ENCODE measurements around the gene RNF20.

Gene RNF20

DNA sequence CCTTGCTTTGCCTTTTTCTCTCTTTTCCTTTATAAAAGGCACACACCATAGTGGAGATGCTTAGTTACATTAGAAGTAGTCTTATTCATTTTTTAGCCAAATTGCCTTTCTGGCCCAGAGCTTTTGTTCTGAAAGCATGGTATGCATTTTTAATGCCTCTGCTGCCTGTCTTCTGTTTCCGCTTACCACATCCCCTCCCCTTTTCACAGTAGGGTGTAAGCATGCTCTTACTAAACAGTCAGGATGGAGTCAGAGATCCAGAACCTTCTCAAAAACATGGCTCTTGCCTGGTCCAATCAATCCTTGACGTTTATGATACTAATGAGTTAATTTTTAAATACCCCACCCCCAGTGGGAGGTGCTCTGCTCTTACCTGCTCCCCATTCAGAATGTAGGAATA is 38.7 kb downstream of the RNF20 start:
- DNase-seq (ENCODE audit: low spot score) = no peak
- in situ Hi-C loops (cut with MboI; ENCODE audit: low sequenced_read_pairs, unreplicated experiment) = no loop called here
- TF ChIP-seq, protein P1, sequence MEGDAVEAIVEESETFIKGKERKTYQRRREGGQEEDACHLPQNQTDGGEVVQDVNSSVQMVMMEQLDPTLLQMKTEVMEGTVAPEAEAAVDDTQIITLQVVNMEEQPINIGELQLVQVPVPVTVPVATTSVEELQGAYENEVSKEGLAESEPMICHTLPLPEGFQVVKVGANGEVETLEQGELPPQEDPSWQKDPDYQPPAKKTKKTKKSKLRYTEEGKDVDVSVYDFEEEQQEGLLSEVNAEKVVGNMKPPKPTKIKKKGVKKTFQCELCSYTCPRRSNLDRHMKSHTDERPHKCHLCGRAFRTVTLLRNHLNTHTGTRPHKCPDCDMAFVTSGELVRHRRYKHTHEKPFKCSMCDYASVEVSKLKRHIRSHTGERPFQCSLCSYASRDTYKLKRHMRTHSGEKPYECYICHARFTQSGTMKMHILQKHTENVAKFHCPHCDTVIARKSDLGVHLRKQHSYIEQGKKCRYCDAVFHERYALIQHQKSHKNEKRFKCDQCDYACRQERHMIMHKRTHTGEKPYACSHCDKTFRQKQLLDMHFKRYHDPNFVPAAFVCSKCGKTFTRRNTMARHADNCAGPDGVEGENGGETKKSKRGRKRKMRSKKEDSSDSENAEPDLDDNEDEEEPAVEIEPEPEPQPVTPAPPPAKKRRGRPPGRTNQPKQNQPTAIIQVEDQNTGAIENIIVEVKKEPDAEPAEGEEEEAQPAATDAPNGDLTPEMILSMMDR (IDR thresholded peaks at IDR 0.05; ENCODE audit: borderline replicate concordance, control extremely low read depth, extremely low read depth, insufficient read depth, missing control alignments) = no peak

DNA sequence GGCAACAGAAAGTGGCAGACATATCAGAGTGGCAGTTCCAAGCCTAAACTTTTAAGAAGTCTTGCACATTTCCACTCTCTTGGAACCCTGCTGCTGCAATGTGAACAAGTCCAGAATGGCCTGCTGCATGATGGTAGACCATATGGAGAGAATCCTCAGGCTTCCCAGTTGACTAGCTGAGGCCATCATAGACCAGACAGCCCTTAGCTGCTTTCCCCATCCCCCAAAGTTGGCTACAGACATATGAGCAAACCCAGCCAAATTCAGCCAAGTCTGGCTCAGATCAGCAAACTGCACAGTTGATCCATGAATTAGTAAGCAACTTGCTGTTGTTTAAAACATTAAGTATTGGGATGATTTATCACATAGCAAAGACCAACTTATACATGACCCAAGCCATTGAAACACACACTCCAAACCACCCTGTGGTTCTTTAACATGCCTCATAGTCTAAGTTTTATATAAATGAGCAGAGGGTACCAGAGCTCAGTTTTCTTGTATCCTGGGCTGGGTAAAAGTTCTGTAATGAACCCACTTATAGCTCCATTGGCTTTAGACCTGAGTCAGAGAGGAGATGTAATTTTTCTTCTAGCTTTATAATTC is 41.2 kb downstream of the RNF20 start:
- in situ Hi-C loops (cut with MboI; ENCODE audit: low sequenced_read_pairs, unreplicated experiment) = no loop called here
- DNase-seq (ENCODE audit: low spot score) = no peak
- TF ChIP-seq, protein P1 (IDR thresholded peaks at IDR 0.05; ENCODE audit: borderline replicate concordance, control extremely low read depth, extremely low read depth, insufficient read depth, missing control alignments) = no peak

DNA sequence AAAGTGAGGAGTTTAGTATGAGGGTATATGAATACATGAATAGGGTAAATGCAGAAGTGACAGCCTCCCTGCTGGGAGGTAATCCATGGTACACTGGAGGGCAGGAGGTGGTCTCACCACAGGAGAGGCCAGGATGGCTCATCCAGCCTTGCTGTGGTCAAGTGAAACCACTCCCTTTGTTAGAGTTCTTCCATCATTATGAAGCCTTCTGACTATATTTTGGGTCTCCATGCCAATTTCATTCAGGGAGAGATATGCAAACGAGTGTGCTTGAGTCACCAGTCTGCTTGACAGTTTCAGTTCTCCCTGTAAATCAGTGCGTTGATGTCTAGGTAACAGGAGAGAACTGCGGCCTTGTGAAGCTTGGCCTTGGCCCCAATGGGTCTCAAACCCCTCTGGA is 44.7 kb downstream of the RNF20 start:
- no peak for DNase-seq (ENCODE audit: low spot score)
- in situ Hi-C loops (cut with MboI; ENCODE audit: low sequenced_read_pairs, unreplicated experiment) = no loop called here
- TF ChIP-seq, protein P1 (IDR thresholded peaks at IDR 0.05; ENCODE audit: borderline replicate concordance, control extremely low read depth, extremely low read depth, insufficient read depth, missing control alignments) = no peak

DNA sequence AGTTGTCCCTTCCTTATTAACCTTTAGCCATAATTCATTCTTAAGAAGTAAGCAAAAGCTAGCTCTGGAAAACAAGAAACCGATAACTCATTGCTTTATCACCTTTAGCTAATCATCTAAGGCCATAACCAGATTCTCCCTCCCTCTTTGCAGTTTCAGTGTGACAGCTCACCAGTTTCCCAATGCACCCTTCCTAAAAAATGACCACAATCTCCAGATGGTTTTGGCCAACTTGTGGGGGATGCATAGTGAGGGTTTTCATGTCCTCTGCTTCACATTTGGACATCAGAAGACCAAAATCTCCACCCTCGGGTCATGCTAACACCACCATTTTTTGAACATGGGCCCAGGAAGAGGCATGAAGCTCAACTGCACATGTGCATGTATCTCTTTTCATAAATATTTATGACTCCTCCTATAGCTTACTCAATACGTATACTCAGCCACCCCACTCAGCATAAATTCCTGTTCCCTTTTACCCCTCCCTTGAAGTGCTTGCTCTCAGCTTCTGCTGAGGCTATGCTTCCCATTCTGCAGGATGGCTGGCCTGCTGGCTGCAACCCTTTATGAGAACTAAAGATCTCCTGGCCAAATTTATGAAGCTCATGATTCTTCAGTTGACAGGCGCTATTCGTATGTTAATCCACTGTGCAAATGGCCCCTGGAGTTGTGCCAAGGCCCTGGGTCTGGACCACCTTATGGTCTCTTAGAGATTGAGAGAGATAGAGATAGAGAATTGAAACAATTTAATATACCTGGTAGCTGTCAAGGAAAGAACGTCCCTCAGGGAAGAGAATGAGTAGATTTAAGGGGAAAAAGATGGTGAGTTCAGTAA is 46.3 kb downstream of the RNF20 start:
- no peak for DNase-seq (ENCODE audit: low spot score)
- TF ChIP-seq, protein P1 (IDR thresholded peaks at IDR 0.05; ENCODE audit: borderline replicate concordance, control extremely low read depth, extremely low read depth, insufficient read depth, missing control alignments) = no peak
- in situ Hi-C loops (cut with MboI; ENCODE audit: low sequenced_read_pairs, unreplicated experiment) = no loop called here

DNA sequence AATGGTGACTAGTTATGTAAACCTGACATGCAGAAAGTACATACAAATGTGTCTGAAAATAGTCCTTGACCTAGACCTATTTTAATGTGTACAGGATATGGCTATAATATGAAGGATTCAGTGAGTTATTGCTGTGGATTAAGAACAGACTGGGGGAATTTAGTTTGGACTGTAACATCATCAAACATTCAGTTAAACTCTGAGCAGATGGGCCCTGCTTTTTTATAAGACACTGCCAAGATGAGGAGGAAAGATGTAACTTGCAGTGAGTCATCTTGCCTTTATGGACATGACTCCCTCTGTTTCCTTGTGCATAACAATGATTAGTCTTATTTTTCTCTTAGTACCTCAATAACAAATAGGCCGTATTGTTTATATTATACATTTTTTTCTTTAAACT is 48.9 kb downstream of the RNF20 start:
- DNase-seq (ENCODE audit: low spot score) = no peak
- in situ Hi-C loops (cut with MboI; ENCODE audit: low sequenced_read_pairs, unreplicated experiment) = no loop called here
- TF ChIP-seq, protein P1 (IDR thresholded peaks at IDR 0.05; ENCODE audit: borderline replicate concordance, control extremely low read depth, extremely low read depth, insufficient read depth, missing control alignments) = no peak

DNA sequence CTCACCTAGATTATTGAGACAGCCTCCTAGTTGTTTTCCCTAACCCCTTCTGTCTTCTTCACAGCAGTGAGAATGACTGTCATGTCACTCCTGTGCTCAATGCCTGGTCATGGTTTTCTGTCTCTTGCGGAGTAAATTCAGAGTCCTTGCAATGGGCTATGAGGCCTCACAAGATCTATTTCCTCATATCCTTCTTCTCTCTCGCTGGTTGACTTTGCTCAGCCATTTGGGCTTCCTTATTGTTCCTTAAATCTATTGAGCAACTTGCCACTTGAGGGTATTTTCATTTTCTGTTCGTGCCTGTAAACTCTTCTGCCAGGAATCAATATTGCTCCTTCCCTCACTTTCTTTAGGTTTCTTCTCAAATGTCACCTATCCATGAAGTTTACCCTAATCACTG is 52.1 kb downstream of the RNF20 start:
- no peak for DNase-seq (ENCODE audit: low spot score)
- in situ Hi-C loops (cut with MboI; ENCODE audit: low sequenced_read_pairs, unreplicated experiment) = no loop called here
- TF ChIP-seq, protein P1 (IDR thresholded peaks at IDR 0.05; ENCODE audit: borderline replicate concordance, control extremely low read depth, extremely low read depth, insufficient read depth, missing control alignments) = no peak
